Inflammatory macrophage treated with lipopolysaccharide for 4 hours (primary cell): ENCODE data around the gene FKBP8.
"Not testable (repeated sequence)": the region's sequence is repeated elsewhere in the genome, so short reads cannot be mapped to it uniquely, and the experiment has no call there.

Source experiments
- DNase-seq: peaks from one replicate; pipeline ENCODE4 v3.0.0-alpha.2; 2020

The FKBP8 gene

DNA sequence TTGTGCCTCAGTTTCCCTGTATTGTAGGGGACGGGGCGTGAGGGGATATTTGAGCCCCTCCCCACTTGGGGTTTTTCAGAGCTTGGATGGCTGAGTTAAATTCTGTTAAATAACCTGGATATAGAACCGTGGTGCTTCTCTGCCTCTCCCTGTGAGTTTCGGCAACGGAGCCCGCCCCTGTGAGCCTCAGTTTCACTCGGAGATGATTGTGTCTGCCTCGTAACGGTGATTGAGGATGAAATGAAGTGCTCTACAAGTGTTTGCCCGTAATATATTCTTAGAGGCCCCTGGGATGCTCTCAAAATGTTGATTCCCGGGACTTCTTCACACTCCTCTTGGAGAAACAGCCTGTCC lies 14.8 kb upstream of the FKBP8 start:
- DNase-seq = no peak

DNA sequence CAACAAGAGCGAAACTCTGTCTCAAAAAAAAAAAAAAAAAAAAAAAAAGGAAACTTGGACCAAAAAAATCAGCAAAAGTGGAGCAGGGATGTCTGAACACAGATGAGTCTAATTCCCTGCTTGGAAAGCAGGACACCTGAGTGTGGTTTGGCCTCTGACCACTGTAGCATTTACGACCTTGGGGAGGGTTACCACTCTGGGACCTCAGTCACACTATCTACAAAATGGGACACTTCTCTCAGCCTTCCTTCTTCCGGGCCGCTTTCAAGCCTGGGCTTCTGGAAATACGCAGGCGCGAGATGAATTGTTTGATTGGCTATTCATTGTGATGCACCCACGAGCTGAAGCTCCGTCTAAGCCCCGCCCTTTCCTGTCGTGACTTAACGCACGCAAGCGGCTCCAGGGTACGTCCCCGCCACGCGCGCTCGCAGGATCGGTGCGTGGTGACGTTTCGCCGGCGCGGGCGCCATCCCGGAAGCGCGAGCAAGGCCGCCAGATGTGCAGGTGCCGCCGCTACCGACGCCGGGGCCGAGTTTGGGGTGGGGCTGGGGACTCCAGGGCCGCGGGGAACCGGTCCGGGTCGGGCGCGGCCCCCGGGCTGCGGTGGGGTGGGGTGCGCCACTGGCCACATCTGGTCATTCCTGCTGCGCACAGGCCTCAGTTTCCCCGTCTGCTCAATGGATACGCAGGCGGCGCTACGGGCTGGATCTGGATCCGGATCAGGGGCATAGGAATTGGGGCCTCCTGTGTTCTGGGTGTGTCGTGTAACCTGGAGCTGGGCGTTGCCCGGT lies 14.2 kb upstream of the FKBP8 start, which contains the start of gene KXD1:
TSS of gene KXD1 (plus strand) at position 460 of the 791 bp plus-strand sequence. CDS start 4,187 bp downstream, outside the sequence.
- peak; percentile 100 for DNase-seq

DNA sequence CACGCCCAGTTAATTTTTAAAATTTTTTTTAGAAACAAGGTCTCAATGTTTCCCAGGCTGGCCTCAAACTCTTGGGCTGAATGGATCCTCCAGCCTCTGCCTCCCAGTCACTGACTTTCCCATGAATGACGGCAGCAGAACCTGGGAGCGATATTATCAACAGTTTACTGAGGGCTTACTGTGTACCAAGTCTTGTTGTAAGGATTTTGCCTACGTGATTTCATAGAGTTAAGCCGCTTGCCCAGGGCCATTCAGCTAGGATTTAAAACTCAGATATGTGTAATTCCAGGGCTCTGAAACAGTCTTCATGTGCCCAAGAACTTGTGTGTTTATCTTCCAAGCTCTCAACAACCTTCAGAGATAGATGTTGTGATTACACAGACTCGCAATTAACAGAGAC lies 8.3 kb upstream of the FKBP8 start:
- DNase-seq = no peak

DNA sequence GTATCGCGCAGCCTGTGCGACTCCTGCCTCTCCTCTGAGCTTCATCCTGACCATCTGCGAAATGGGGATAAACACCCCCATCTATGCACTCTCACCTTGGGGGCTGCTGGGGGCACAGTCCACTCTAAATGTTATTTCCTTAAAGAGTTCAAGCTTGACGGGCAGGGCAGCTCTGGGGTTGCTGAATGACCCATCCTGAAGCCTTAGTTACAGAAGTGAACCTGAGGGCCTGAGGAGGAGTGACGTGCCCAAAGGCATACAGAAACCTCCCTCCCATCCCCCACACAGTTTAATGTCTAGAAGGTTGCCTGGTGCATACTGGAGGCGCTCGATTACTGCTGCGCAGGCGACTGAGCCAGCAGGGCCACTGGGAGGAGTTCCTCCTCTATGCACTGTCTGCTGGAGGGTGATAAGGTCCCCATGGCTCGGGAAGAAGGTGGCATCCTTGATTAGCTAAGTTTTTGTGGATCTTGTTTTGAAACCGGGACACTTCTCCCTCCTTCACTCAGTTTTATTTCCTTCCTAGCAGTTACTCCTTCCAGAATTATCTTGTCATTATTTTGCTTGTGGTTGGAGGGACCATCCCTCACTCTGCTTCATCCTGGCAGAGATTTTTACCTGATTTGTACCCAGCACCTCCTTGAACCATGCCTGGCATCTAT lies 572 bp upstream of the FKBP8 start:
- peak; percentile 85 for DNase-seq

DNA sequence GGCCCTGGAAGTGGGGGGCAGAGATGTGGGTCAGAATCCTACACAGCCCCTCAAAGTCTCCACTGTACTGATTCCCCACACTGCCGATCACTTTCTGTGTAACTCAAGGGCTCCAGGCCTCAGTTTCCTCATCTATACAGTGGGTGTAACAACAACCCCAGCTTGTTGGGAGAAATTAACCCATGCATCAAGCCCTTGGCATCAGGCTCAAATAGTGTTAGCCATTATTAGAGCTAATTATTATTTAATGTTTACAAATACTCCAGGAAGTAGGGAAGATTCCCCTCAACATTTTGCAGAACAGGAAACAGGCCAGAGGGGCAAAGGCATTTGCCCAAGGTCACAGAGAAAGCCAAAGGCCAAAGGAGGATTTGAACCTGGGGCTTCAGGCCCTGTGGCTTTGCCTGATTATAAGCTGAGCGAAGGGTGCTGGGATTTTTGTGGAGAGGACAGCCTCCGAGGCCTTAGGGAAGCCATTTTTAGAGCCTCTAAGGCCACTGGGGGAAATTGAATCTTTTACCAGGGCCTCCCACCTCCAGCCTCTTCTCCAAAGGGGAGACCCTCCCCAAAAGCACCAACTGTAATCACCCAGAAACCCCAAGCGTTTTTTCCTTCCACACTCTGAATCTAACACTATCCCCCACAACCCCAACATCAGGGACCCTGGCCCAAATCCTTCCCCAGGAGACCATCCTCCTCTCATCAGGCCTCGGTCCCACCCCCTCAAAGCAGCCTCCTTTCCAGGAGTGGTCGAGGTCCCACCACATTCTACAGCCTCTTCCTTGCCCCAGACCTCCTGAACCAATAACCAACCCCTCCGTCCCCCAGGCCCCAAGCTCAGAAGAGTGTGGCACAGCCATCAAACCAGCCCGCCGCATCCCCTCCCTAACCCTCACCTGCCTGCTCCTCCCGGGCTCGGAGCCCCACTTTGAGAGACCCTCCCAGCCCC lies 1.1 kb downstream of the FKBP8 start:
- no peak for DNase-seq

DNA sequence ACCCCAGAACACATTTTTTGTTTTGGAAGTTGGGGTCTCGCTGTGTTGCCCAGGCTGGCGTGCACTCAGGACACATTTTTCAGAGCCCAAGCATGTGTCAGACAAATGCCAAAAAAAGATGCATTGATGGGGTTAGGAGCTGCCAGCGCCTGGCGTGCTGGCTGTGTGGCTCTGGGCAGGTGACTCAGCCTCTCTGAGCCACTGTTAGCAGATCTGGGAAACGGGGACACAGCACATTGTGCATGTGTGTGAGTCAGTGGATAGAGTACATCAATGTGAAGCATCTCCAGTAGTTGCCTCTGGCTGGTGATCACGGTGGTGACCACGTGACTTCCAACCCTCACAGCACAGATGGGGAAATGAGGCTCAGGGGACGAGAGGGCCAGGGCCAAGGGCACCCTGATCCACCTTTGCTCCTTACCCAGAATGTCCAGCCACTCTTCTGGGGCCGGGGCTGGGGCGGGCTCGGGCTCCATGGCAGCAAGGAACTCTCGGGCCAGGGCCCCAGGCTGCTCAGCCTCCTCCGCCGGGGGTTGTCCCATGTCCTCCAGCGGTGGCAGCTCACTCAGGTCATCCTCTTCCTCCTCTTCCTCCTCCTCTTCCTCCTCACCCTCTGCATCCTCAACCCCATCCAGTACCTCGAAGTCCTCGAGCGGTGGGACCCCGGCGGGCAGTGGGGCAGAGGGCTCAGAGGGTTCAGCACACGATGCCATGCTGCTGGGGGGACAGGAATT lies 1.9 kb downstream of the FKBP8 start:
- DNase-seq = peak; percentile 23

DNA sequence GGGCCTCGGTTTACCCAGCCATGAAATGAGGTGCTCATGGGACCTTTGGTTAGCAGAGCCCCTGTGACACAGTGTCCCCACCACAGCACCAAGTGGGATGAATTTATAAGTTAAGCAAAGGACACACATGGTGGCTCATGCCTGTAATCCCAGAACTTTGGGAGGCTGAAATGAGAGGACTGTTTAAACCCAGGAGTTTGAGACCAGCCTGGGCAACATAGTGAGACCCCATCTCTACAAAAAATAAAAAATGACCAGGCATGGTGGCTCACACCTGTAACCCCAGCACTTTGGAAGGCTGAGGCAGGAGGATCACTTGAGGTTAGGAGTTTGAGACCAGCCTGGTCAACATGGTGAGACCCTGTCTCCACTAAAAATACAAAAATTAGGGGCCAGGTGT lies 3.2 kb downstream of the FKBP8 start:
- DNase-seq = not testable (repeated sequence)

DNA sequence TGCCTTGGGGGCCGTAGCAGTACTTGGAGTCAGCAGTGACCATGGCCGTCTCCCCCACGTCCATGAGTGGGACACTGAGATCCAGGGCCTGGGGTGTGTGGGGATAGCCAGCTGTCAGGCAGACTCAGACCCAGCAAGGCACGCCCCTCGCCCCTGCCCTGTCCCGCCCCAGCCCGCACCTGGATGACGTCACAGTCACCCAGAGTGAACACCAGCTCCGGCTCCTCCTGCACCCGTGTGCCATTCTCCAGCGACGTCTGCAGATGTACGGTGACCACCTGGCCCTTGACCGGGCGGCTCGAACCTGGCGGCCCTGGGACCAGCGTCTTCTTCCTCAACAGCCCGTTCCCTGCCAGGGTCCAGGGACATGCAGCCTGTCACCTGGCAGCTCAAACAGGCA lies 4.0 kb downstream of the FKBP8 start:
- no peak for DNase-seq

DNA sequence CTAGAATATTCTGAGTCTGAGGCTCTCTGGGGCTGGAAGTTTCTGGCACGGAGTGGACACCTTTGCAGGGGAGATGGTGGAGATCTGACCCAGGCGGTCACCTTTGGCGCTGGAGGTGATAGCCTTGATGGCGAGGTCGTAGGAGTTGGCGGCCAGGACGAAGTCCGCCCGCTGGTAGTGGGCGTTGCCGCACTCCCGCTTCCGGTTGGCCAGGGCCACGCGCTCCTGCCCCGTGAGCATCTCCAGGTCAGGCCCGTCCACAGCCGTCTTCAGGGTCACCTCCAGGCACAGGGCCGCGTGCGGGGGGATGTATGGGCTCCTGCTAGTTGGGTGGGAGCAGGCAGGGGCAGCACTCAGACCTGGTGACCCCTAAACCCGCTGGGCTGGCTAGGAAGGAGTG lies 5.3 kb downstream of the FKBP8 start:
- no peak for DNase-seq

DNA sequence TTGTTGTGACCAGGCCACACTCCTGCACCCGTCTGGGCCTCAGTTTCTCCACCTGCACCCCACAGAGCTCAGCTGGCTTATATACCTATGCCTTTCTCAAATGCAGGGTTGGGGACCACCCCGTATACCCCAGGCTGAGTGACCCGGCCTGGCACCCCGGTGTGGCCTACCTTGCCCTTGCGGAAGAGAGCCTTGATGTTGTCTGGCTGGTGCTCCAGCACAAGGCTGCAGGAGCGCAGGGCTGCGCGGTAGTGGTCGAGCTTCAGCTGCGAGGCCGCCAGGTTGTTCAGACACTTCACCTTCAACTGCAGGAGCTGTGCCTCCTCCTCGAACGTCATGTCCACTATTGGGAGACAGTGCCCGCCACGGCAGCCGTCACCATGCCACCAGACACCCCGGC lies 5.9 kb downstream of the FKBP8 start:
- no peak for DNase-seq

DNA sequence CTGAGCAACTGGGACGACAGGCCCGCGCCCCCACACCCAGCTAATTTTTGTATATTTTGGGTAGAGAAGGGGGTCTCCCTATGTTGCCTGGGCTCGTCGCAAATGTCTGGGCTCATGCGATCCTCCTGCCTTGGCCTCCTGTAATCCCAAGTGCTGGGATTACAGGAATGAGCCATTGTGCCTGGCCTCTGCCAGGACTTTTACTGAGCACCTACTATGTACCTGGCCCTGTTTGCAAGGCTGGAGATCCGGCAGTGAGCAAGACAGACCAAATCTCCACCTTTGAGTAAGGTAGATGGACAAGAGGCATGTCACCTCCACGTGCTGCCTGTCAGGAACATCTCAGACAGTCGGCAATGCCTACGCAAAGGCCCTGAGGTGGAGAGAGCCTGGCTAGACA lies 6.9 kb downstream of the FKBP8 start:
- no peak for DNase-seq

DNA sequence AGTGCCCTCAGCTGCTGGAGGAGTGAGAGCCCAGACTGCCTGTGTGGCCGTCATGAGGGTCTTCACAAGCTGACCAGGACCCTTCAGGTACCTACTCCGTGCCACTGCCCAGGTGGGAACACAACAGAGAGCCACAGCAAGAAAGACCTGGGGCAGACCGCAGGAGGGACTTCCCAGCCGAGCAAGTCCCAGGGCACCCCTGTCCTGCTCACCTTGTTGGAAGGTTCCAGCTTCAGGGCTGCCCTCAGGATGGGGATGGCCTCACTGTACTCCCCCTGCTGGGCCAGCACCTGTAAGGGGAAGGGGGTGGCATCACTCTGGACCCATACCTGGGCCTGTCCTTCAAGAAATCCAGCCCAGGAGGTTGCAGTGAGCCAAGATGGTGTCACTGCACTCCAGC lies 10.3 kb downstream of the FKBP8 start:
- DNase-seq = no peak

DNA sequence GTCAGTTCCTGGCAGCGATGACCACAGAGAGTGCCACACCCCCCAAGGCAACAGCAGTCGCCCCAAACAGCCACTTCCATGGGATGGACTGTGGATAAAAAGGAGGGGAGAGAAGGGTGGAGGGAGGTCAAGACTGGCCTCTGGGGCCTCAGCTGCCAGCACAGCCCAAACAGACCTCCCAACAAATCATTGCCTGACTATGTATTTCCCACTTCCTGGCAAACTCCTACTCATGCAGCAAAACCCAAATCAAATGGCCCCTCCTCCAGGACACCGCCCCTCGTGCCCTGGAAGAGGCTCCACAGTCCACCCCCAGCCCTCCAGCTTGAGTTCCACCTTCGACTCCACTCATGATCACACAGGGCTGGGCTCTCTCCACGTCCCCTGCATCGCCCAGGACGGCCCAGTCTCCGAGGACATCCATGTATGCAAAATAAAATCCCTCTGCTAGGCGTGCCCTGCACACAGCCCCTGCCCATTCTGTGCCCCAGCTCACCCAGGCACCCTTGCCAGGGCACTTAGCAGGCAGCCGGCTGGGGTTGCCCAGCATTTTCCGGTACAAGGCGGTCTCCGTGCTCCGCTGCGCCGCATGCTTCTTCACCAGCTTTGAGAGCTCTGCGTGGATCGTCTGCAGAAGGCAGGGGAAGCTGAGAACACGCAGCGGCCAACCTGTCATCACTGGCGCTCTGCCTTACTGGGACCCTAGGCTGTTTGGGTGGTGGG lies 11.0 kb downstream of the FKBP8 start:
- no peak for DNase-seq

DNA sequence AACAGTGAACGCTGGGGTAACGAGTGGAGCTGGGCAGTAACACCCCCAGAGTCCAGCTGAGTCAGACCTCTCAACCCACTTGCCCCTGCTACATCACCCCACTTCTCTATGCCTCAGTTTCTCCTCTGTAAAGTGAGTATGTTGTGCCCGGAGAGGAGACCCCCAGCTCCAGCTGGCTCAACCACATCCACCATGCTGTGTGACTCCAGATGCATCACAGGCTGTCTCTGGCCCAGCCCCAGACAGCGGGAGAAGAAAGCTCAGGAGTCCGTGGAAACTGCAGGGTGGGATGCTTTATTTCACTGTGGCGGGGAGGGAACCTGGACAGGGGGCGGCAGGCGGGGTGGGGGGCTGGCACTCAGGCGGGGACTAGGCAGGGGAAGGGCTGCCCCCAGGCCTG lies 11.9 kb downstream of the FKBP8 start:
- no peak for DNase-seq

DNA sequence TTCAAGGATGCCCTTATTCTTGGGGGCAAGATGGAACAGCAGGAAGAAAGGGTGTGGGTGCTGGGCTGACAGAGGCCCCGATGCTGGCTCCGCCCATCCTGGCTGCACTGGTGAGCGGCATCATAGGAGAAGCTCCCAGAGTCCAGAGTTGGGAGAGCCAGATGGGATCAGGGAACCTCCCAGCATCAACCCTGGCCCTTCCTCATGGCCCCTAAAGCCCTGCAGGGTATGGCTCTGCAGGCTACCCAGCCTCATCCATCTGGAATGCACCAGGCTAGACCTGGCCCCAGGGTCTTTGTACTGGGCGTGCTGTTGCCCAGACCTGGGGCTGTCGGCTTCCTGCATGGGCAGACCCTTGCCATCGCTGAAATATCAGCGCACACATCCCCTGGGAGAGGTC lies 13.6 kb downstream of the FKBP8 start:
- no peak for DNase-seq

DNA sequence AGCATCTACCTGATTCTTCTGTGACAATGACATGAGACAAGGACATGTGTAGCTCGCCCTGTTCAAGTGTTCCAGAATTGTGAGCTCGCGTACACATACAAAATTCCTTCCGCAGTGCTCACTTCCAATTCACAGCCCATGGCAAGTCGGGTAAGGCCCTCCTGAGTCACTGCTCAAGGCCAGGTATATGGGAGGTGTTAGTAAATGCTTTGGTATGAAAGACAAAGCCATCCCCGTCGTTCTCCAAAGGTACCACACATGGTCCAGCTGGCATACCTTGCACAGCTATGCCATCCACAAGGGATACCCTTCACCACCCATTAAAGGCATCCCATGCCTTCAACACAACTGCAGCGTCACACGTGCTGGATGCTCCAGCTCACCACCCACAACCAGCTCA lies 17.1 kb downstream of the FKBP8 start:
- no peak for DNase-seq

DNA sequence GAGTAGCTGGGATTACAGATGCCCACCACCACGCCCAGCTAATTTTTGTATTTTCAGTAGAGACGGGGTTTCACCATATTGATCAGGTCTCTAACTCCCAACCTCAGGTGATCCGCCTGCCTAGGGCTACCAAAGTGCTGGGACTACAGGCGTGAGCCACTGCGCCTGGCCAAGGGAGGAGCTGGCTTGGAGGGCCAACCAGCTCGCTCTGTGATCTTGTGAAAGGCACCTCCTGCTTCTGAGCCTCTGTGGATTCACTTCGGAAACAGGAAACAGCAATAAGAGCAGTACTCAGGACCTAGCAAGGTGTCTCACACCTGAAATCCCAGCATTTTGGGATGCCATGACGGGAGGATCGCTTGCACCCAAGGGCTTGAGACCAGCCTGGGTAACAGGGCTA lies 19.5 kb downstream of the FKBP8 start:
- DNase-seq = no peak

DNA sequence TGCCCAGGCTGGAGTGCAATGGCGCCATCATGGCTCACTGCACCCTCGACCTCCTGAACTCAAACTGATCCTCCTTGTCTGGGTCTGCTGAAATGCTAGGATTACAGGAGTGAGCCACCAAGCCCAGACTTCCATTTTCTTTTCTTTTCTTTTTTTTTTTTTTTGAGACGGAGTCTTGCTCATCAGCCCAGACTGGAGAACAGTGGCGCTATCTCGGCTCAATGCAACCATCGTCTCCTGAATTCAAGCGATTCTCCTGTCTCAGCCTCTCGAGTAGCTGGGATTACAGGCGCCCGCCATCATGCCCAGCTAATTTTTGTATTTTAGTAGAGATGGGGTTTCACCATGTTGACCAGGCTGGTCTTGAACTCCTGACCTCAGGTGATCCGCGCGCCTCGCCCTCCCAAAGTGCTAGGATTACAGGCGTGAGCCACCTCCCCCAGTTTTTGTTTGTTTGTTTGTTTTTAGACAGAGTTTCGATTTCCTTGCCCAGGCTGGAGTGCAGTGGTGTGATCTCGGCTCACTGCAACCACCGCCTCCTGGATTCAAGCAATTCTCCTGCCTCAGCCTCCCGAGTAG lies 20.4 kb downstream of the FKBP8 start:
- not testable (repeated sequence) for DNase-seq

DNA sequence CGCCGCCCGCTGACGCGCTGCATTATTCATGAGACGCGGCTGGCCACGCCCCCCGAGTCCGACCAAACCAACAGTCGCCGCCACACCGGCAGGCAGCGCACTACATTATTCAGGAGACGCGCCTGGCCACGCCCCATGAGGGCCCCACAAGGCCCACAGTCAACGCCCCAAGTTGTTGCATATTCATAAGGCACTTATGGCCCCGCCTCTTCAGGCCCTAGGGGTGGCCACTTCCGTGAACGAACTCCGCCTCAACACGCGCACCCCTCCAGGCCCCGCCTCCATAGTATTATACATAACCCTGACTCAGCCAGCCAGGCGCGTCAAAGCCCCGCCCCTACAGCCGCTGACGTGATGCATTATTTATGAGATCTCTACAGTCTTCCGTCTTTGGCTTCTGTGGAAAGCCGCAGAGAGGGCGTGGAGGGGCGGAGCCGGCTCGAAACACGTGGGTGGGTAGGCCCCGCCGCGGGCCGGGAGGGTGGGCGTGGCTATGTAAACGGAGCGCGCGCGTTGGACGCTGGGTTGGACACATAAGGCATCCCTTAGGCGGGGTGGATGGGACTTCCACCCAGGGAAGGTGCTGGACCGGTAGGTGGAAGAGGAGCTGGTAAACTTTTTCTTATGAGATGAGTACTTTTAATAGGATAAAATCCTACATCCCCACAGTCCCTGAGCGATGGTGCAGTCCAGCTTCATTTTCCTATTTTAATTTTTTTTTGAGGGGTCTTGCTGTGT lies 21.1 kb downstream of the FKBP8 start:
- peak; percentile 100 for DNase-seq

DNA sequence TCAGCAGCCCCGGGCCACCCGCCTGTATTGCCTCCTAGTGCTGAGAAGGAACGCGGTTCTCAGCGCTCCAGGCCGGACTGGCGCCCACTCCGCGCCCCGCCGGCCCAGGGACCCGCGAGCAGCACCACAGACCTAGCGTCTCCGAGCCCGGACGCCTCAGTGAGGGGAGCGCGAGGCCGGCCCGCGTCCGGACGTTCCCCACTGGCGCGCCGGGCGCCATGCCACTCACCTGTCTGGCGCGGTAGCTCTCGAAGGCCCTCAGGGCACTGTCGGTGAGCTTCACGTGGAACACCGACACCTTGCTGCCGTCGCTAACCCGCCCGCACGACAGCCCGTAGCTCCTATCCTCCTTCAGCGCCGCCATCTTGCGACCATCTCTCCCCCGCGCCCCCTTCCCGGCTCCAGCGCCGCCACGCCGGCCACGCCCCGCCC lies 21.7 kb downstream of the FKBP8 start, which contains the start of gene ELL:
TSS of gene ELL (minus strand) at position 379 of the 432 bp plus-strand sequence. CDS start at position 364, 15 bp downstream.
- no peak for DNase-seq
